ENCODE results near the gene ZNF662. TPM values are rescaled to one million over a fixed set of nuclear protein-coding genes. Genes with fewer than 3 reads are reported as not detected.

The ZNF662 gene
- total and polyA plus RNA-seq, 9 of the 15 experiments (the other 6 are each of a cell fraction or from before 2014, with no cell fraction given) = 0.07 to 0.55 (median 0.27) TPM

DNA sequence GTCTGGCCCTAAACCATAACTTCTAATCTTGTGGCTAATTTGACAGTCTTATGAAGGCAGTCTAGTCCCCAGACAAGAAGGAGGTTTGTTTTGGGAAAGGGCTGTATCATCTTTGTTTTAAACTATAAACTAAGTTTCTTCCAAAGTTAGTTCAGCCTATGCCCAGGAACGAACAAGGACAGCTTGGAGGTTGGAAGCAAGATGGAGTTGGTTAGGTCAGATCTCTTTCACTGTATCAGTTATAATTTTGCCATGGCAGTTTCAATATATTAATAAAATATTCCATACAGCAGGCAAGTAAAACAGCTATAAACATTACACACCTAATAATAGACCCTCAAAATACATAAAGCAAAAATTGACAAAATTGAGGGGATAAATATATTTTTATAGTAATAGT is 13.1 kb upstream of the ZNF662 start (continued):
- TF ChIP-seq THRA (IDR thresholded peaks at IDR 0.05) (no peak), ZNF57 (CRISPR knock-in tag; IDR thresholded peaks at IDR 0.05) (no peak)
- TF ChIP-seq, protein P1, sequence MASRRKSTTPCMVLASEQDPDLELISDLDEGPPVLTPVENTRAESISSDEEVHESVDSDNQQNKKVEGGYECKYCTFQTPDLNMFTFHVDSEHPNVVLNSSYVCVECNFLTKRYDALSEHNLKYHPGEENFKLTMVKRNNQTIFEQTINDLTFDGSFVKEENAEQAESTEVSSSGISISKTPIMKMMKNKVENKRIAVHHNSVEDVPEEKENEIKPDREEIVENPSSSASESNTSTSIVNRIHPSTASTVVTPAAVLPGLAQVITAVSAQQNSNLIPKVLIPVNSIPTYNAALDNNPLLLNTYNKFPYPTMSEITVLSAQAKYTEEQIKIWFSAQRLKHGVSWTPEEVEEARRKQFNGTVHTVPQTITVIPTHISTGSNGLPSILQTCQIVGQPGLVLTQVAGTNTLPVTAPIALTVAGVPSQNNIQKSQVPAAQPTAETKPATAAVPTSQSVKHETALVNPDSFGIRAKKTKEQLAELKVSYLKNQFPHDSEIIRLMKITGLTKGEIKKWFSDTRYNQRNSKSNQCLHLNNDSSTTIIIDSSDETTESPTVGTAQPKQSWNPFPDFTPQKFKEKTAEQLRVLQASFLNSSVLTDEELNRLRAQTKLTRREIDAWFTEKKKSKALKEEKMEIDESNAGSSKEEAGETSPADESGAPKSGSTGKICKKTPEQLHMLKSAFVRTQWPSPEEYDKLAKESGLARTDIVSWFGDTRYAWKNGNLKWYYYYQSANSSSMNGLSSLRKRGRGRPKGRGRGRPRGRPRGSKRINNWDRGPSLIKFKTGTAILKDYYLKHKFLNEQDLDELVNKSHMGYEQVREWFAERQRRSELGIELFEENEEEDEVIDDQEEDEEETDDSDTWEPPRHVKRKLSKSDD (conservative IDR thresholded peaks at IDR 0.05; ENCODE audit: low read length) = no peak

DNA sequence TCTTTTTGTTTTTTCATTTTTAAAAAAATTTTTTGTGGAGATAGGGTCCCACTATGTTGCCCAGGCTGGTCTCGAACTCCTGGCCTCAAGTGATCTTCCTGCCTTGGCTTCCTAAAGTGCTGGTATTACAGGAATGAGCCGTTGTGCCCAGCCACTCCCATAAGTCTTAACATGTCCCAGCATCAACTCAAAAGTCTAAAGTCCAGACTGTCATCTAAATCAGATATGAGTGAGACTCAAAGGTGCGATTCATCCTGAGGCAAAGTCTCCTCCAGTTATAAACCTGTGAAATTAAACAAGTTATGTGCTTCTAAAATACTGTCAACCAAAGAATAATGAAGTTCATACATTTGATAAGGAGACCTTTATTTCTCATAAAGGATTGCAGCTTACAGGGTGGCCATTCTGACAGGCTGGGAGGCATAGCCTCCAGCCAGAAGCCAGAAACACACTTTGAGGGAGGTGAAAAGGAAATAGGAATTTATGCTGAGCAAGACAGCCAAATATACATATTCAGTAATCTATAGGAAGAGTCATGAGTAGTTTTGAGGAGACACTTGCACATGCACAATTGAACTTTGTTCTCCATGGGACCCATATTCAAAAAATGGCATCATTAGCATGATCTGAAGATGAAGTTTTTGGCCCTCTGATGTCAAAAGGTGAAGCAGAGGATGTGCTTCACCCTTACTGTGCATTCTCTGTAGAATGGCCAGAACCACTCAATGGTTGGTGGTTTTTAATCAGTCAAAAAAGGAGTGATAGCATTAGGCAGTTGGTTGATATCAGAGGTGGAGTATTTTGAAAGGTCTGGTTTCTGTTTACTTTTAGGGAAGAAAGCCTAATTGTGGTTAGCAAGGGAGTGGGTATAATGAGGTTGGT is 11.0 kb upstream of the ZNF662 start:
- H2AFZ ChIP-seq (ENCODE audit: low read depth, low read length) = no peak overlapping the region
- H3K4me3 ChIP-seq = no peak overlapping the region
- H4K20me1 ChIP-seq (replicated peaks; ENCODE audit: control insufficient read depth, insufficient read depth, low read length) = no peaks in the 10 kb centered on the region
- no peaks in the 10 kb centered on the region for H3K9me1 ChIP-seq (ENCODE audit: control insufficient read depth, insufficient read depth, low read length)
- H3K9me3 ChIP-seq (replicated peaks; ENCODE audit: control insufficient read depth, insufficient read depth, low read depth, low read length) = no peaks in the 10 kb centered on the region
- BruUV-seq (replicated peaks) = no TSS peak
- no peaks in the 10 kb centered on the region for H3K79me2 ChIP-seq (ENCODE audit: control insufficient read depth, insufficient read depth, low read length)
- H3K9ac ChIP-seq (ENCODE audit: insufficient read depth in 1 of 2, low read depth in 2 of 2, low read length in 2 of 2) = no peak overlapping the region
- no peak for DNase-seq (ENCODE audit: extremely low read depth in 1 of 4, low spot score in 3 of 4)
- TF ChIP-seq SMARCB1 (IDR thresholded peaks at IDR 0.05; ENCODE audit: insufficient read length, low read depth) = no peak
- TF ChIP-seq, protein P2, sequence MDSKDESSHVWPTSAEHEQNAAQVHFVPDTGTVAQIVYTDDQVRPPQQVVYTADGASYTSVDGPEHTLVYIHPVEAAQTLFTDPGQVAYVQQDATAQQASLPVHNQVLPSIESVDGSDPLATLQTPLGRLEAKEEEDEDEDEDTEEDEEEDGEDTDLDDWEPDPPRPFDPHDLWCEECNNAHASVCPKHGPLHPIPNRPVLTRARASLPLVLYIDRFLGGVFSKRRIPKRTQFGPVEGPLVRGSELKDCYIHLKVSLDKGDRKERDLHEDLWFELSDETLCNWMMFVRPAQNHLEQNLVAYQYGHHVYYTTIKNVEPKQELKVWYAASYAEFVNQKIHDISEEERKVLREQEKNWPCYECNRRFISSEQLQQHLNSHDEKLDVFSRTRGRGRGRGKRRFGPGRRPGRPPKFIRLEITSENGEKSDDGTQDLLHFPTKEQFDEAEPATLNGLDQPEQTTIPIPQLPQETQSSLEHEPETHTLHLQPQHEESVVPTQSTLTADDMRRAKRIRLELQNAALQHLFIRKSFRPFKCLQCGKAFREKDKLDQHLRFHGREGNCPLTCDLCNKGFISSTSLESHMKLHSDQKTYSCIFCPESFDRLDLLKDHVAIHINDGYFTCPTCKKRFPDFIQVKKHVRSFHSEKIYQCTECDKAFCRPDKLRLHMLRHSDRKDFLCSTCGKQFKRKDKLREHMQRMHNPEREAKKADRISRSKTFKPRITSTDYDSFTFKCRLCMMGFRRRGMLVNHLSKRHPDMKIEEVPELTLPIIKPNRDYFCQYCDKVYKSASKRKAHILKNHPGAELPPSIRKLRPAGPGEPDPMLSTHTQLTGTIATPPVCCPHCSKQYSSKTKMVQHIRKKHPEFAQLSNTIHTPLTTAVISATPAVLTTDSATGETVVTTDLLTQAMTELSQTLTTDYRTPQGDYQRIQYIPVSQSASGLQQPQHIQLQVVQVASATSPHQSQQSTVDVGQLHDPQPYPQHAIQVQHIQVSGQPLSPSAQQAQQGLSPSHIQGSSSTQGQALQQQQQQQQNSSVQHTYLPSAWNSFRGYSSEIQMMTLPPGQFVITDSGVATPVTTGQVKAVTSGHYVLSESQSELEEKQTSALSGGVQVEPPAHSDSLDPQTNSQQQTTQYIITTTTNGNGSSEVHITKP (IDR thresholded peaks at IDR 0.05; ENCODE audit: partially characterized antibody) = peak; percentile 85
- TF ChIP-seq FOXA3 (CRISPR knock-in tag; conservative IDR thresholded peaks at IDR 0.05 in 1 of 2, IDR thresholded peaks at IDR 0.05 in 1 of 2) = peak in 1 of 2 experiments; percentile 53; a peak in 1 of 4 replicates
- in situ Hi-C loops (cut with MboI) (no loop called here), intact Hi-C loops (cut with micrococcal nuclease) (no loop called here)
- ChIA-PET POLR2A (no interaction called here), CTCF (ENCODE audit: low intra/inter-chr PET ratio) (no interaction called here)
- no peaks in the 10 kb centered on the region for H3K36me3 ChIP-seq (ENCODE audit: control insufficient read depth, insufficient read depth, low read length)
- no peak overlapping the region for H3K4me2 ChIP-seq (ENCODE audit: insufficient read depth, low read length)
- WGBS (ENCODE audit: insufficient coverage, low coverage, missing lambda C conversion rate) = 0% methylated on average over 3 of the region's 3 CpGs
- no peak for FAIRE-seq
- no peak overlapping the region for H3K27ac ChIP-seq (ENCODE audit: extremely low read depth, low read depth, low read length)
- no peak for ATAC-seq
- H3K27me3 ChIP-seq (ENCODE audit: control insufficient read depth in 2 of 2, insufficient read depth in 2 of 2, low read length in 2 of 2) = no peaks in the 10 kb centered on the region
- peaks cover 0 to 4% of the 10 kb centered on the region in 2 experiments; a peak in 2 of 5 replicates for H3K4me1 ChIP-seq (replicated peaks in 1 of 2; ENCODE audit: control insufficient read depth in 2 of 2, insufficient read depth in 2 of 2, low read length in 2 of 2)

Data from K562 (cell line).